Neural progenitor cell (in vitro differentiated cells): Measurements from ENCODE around the gene KCNJ10. TPM values are rescaled to one million over a fixed set of nuclear protein-coding genes. Genes with fewer than 3 reads are reported as not detected.
A peak's percentile ranks its signal among the peaks of the same experiment; 100 is the strongest.

Source experiments
- DNase-seq: peaks from one replicate; pipeline ENCODE4 v3.0.0-alpha.2; 2016; ENCODE audit warnings: low spot score
- H2AFZ ChIP-seq: fragments of 200-600 bp; sonication (generic); replicated peaks from 2 replicates; pipeline ENCODE4 v1.6.1; 2016; ENCODE audit warnings: antibody characterized with exemption
- H3F3A ChIP-seq: fragments of 200-600 bp; sonication (generic); 2 replicates; pipeline ENCODE4 v1.6.1; 2016; ENCODE audit warnings: antibody characterized with exemption, low read depth
- H3K27ac ChIP-seq: fragments of 200-600 bp; sonication (generic); 2 replicates; pipeline ENCODE4 v1.5.1; 2016; ENCODE audit warnings: mild to moderate bottlenecking
- H3K27me3 ChIP-seq: fragments of 200-600 bp; sonication (generic); 2 replicates; pipeline ENCODE4 v1.6.1; 2016; ENCODE audit warnings: mild to moderate bottlenecking, moderate library complexity
- H3K36me3 ChIP-seq: fragments of 200-600 bp; sonication (generic); 2 replicates; pipeline ENCODE4 v1.5.1; 2016
- H3K4me1 ChIP-seq: fragments of 200-600 bp; sonication (generic); 2 replicates; pipeline ENCODE4 v1.6.1; 2016; ENCODE audit warnings: mixed run types
- H3K4me2 ChIP-seq: fragments of 200-600 bp; sonication (generic); 2 replicates; pipeline ENCODE4 v1.6.1; 2016
- H3K4me3 ChIP-seq: fragments of 200-600 bp; sonication (generic); 2 replicates; pipeline ENCODE4 v1.5.1; 2016
- H3K79me2 ChIP-seq: fragments of 200-600 bp; sonication (generic); 2 replicates; pipeline ENCODE4 v1.6.1; 2016; ENCODE audit warnings: low read depth
- H3K9ac ChIP-seq: fragments of 200-600 bp; sonication (generic); 2 replicates; pipeline ENCODE4 v1.6.1; 2016
- H3K9me3 ChIP-seq: fragments of 200-600 bp; sonication (generic); 2 replicates; pipeline ENCODE4 v1.5.1; 2016; ENCODE audit warnings: low read depth
- H4K20me1 ChIP-seq: fragments of 200-600 bp; sonication (generic); 2 replicates; pipeline ENCODE4 v1.6.1; 2016; ENCODE audit warnings: low read depth
- H3K27ac Mint-ChIP-seq: 3 replicates; pipeline ENCODE4 v1.8.0; 2021; ENCODE audit warnings: mixed read lengths
- H3K27me3 Mint-ChIP-seq: 2 replicates; pipeline ENCODE4 v1.8.0; 2022; ENCODE audit warnings: low read depth, mild to moderate bottlenecking, inconsistent platforms, moderate library complexity, mixed read lengths; ENCODE audit not compliant: insufficient read depth
- H3K36me3 Mint-ChIP-seq: 3 replicates; pipeline ENCODE4 v1.8.0; 2021; ENCODE audit warnings: mixed read lengths
- H3K4me1 Mint-ChIP-seq: 3 replicates; pipeline ENCODE4 v1.8.0; 2021; ENCODE audit warnings: mixed read lengths
- H3K4me3 Mint-ChIP-seq: 3 replicates; pipeline ENCODE4 v1.8.0; 2021; ENCODE audit warnings: mild to moderate bottlenecking, moderate library complexity, mixed read lengths
- H3K9me3 Mint-ChIP-seq: 3 replicates; pipeline ENCODE4 v1.8.0; 2020; ENCODE audit warnings: mixed read lengths
- CTCF ChIP-seq: fragments of 200-600 bp; sonication (generic); IDR thresholded peaks from 2 replicates; pipeline ENCODE4 v1.5.1; 2017; ENCODE audit warnings: antibody characterized with exemption, mild to moderate bottlenecking
- EZH2 ChIP-seq: fragments of 200-600 bp; sonication (generic); IDR thresholded peaks from 2 replicates; pipeline ENCODE4 v1.6.1; 2017; ENCODE audit warnings: antibody characterized with exemption, mild to moderate bottlenecking, moderate library complexity
- EZH2phosphoT487 ChIP-seq: fragments of 200-600 bp; sonication (generic); IDR thresholded peaks from 2 replicates; pipeline ENCODE4 v1.6.1; 2017; ENCODE audit warnings: antibody characterized with exemption
- total RNA-seq: library from RNA; depleted of rRNA; stranded (reverse); fragments of >200 nt; gene quantifications from 2 replicates; pipeline ENCODE4 v1.2.3, GENCODE V29; 2015; ENCODE audit warnings: low replicate concordance

KCNJ10 gene
- total RNA-seq, 1 donor from 2014 or later, result not detected

- Histone ChIP-seq H3K27ac (no peak overlapping the region), H3K27me3 (peaks cover 21% of the 10 kb centered on the region), H3K4me3 (no peak overlapping the region), H3K36me3 (no peaks in the 10 kb centered on the region), H3K4me2 (no peak overlapping the region), H3K9me3 (no peaks in the 10 kb centered on the region), H3K4me1 (peaks cover 27% of the 10 kb centered on the region), H4K20me1 (no peaks in the 10 kb centered on the region), H2AFZ (no peak overlapping the region), H3K79me2 (no peaks in the 10 kb centered on the region), H3K9ac (no peak overlapping the region), H3F3A (peaks cover 2% of the 10 kb centered on the region)
- no peaks in the 10 kb centered on the region for H3K36me3 Mint-ChIP-seq
- TF ChIP-seq EZH2, result no peak
- TF ChIP-seq EZH2phosphoT487, result no peak
- no peak for TF ChIP-seq CTCF
- peaks cover 12% of the 10 kb centered on the region for H3K27me3 Mint-ChIP-seq
- no peak overlapping the region for H3K27ac Mint-ChIP-seq
- peaks cover 49% of the 10 kb centered on the region for H3K4me1 Mint-ChIP-seq
- H3K4me3 Mint-ChIP-seq, result no peak overlapping the region
- no peak for DNase-seq
- no peaks in the 10 kb centered on the region for H3K9me3 Mint-ChIP-seq
Measured at GRCh38 chr1:160064164-160064563, 5.8 kb downstream of the KCNJ10 start.

GRCh38 chr1:160063176-160063575 is 6.8 kb downstream of the KCNJ10 start:
- Histone ChIP-seq H3K4me2 (no peak overlapping the region), H3K27me3 (peaks cover 12% of the 10 kb centered on the region), H4K20me1 (no peaks in the 10 kb centered on the region), H3F3A (no peaks in the 10 kb centered on the region), H3K36me3 (no peaks in the 10 kb centered on the region), H3K4me1 (peaks cover 27% of the 10 kb centered on the region), H2AFZ (no peak overlapping the region), H3K79me2 (no peaks in the 10 kb centered on the region), H3K4me3 (no peak overlapping the region), H3K9me3 (no peaks in the 10 kb centered on the region), H3K27ac (no peak overlapping the region), H3K9ac (no peak overlapping the region)
- Mint-ChIP-seq H3K36me3 (no peaks in the 10 kb centered on the region), H3K4me3 (no peak overlapping the region), H3K4me1 (peaks cover 45% of the 10 kb centered on the region), H3K9me3 (no peaks in the 10 kb centered on the region), H3K27me3 (peaks cover 10% of the 10 kb centered on the region), H3K27ac (no peak overlapping the region)
- DNase-seq, result no peak
- no peak for TF ChIP-seq EZH2
- no peak for TF ChIP-seq EZH2phosphoT487

GRCh38 chr1:160062230-160062532 is 7.8 kb downstream of the KCNJ10 start:
- no peak overlapping the region for H3K27ac Mint-ChIP-seq
- Histone ChIP-seq H3K79me2 (no peaks in the 10 kb centered on the region), H3K9ac (no peak overlapping the region), H3K4me1 (peaks cover 24% of the 10 kb centered on the region), H3K27ac (no peak overlapping the region), H3F3A (no peaks in the 10 kb centered on the region), H4K20me1 (no peaks in the 10 kb centered on the region), H3K36me3 (no peaks in the 10 kb centered on the region), H3K27me3 (peaks cover 2% of the 10 kb centered on the region), H3K9me3 (no peaks in the 10 kb centered on the region), H3K4me3 (peak overlapping the region; percentile 8), H3K4me2 (peak overlapping the region; percentile 64), H2AFZ (peak overlapping the region; percentile 7)
- no peaks in the 10 kb centered on the region for H3K9me3 Mint-ChIP-seq
- H3K36me3 Mint-ChIP-seq, result no peaks in the 10 kb centered on the region
- H3K27me3 Mint-ChIP-seq, result peaks cover 10% of the 10 kb centered on the region
- TF ChIP-seq EZH2, result no peak
- no peak for TF ChIP-seq EZH2phosphoT487
- no peak for TF ChIP-seq CTCF
- H3K4me1 Mint-ChIP-seq, result peaks cover 37% of the 10 kb centered on the region
- H3K4me3 Mint-ChIP-seq, result no peak overlapping the region
- peak; percentile 67 for DNase-seq

GRCh38 chr1:160061369-160062229 is 8.4 kb downstream of the KCNJ10 start:
- Histone ChIP-seq H3K9ac (no peak overlapping the region), H3K36me3 (no peaks in the 10 kb centered on the region), H3K27ac (no peak overlapping the region), H2AFZ (peak overlapping the region; percentile 7), H3K79me2 (no peaks in the 10 kb centered on the region), H3K9me3 (no peaks in the 10 kb centered on the region), H3K27me3 (no peaks in the 10 kb centered on the region), H3F3A (no peaks in the 10 kb centered on the region), H3K4me2 (peak overlapping the region; percentile 64), H4K20me1 (no peaks in the 10 kb centered on the region), H3K4me1 (peaks cover 18% of the 10 kb centered on the region), H3K4me3 (peak overlapping the region; percentile 8)
- no peak for DNase-seq
- Mint-ChIP-seq H3K27me3 (peaks cover 10% of the 10 kb centered on the region), H3K4me1 (peaks cover 32% of the 10 kb centered on the region), H3K36me3 (no peaks in the 10 kb centered on the region), H3K9me3 (no peaks in the 10 kb centered on the region), H3K27ac (peak overlapping the region; percentile 20), H3K4me3 (no peak overlapping the region)
- no peak for TF ChIP-seq CTCF
- TF ChIP-seq EZH2, result no peak
- TF ChIP-seq EZH2phosphoT487, result no peak
